Stimulated activated CD4-positive, alpha-beta T cell treated with anti-CD3 and anti-CD28 coated beads, Interleukin-4, amount 100 ng/mL, for 1 hour (primary cell): ENCODE measurements around the gene NACC1.

Source experiments
- DNase-seq: peaks from one replicate; pipeline ENCODE4 v3.0.0-alpha.2; 2020

Gene NACC1

DNA sequence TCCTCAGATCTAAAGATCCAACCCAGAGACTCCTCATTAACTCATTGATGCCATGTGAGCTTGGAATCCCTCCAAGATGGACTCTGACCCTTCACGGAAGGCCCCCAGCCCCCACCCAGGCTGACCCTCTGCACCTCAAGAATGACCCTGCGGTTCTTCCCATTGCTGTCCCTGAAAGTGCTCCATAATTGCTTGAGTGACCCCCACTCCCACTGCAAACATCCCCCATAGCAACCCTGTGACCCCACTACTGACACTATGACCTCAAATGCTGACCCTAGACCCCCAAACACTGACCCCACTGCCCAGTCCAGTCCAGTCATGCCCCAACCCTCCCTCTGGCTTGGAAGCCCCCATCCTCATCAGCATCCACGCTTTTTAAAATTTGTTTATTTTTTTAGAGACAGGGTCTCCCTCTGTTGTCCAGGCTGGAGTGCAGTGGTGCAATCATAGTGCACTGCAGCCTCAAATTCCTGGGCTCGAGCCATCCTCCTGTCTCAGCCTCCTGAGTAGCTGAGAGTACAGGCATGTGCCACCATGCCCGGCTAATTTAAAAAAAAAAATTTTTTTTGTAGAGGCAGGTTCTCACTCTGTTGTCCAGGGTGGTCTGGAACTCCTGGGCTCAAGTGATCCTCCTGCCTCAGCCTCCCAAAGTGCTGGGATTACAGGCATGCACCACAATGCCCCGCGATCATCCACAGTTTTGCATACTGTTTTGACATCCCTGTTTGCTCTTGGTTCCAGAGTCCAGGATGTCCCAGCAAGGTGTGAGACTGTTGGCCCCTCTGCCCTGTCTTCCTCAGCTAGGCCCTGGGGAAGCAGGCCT lies 16.3 kb upstream of the NACC1 start:
- DNase-seq = no peak

DNA sequence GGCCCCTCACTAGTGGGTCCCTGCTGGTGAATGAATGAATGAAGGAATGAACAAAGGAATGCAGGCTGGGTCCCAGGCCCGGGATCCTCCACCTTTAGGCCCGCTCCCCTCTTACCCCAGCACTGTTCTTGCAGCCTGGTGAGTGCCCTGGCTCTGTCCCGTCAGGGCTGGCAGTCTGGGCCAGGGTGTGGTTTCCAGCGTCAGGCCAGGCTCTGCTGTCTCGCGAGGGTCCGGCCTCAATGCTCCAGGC lies 15.7 kb upstream of the NACC1 start:
- DNase-seq = no peak

DNA sequence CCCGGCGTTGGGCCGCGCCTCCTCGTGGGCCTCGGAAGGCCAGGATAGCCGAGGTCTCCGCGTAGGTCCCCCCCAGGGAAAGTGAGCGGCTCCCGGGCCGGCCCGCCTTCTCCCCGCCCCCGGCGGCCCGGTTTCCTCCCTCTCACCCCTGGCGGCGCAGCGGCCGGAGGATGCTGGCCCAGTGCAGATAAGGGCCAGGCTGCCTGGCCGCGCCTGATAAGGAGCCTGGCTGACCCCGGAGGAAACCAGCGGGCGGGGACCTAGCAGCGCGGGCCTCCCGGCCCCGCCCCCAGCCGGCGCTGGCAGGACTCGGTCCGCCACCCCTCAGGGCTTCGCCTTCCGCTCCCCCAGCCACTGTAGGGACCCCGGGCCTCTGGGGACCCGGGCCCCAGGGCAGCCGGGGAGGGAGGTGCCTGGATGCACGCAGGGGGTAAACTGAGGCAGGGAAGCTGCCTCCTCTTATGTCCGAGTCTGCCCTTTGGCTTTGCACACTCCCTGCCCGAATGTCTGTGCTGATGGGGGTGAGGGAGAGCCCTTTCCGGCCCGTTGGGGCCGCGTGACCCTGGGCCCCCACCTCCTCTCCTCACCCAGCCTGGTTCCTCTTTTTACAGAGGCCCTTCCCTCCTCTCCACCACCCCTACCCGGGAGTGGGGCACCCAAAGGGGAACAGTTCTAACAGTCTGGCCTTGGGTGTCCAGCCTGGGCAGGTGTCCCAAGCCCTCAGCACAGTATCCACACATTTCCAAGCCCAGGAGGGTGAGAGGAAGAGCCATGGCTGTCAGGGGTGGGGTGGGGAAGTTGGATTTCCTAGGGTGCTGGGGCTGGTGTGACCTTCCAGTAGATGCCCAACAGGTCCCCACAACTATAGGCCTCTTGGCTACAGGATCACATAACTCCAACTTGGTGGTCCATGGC lies 15.1 kb upstream of the NACC1 start, which contains the start of gene LYL1:
Gene LYL1 (minus strand): TSS at position 193 of the 915 bp plus-strand sequence. CDS start 1,687 bp downstream, outside the sequence.
- peak; percentile 42 for DNase-seq

DNA sequence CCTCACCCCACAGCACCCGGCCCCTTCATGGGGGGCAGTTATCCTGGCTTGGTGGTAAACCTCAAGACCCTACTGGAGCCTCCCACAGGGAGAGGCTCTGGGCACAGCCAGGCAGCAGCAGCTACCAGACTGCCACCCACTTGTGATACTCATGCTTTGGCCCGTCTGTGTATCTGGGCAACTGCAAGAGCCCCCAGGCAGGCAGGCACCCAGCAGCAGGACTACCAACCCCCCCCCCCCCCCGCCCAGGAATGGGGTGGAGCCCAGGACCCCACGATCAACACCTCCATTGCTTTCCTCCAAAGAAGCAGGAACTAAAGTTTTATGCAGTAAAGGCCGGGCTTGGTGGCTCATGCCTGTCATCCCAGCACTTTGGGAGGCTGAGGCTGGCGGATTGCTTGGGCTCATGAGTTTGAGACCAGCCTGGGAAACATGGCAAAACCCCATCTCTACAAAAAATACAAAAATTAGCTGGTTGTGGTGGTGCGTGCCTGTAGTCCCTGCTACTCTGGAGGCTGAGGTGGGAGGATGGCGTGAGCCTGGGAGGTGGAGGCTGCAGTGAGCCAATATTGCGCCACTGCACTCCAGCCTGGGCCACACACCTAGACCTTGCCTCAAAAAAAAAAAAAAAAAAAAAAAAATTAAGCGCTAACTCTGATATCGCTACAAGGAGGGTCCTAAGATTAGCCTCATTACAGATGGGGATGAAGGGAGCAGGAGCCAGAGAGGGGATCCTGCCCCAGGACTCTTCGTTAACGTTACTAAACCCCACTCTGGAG lies 14.3 kb upstream of the NACC1 start:
- no peak for DNase-seq

DNA sequence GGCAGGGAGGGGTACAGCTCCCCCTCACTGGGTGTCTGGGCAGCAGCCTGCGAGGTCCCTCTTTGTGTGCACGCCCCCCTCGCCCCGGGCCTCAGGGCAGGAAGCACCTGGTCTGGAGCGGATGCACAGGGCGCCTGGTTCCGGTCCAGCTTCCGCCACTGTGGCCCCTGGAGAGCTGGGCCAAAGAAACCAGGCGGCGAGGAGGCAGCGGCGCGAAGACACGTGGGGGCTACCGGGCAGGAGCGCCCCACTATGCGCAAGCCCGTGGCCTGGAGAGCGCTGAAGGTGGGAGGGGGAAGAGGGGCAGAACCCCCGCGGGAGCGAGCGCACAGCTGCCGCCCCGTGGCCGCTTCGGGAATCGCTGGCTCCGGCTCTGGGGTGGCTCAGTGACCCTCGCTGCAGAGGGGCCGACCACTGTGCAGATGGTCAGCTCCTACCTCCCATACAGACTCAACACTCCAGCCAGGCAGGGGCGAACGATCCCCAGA lies 13.7 kb upstream of the NACC1 start:
- peak; percentile 74 for DNase-seq

DNA sequence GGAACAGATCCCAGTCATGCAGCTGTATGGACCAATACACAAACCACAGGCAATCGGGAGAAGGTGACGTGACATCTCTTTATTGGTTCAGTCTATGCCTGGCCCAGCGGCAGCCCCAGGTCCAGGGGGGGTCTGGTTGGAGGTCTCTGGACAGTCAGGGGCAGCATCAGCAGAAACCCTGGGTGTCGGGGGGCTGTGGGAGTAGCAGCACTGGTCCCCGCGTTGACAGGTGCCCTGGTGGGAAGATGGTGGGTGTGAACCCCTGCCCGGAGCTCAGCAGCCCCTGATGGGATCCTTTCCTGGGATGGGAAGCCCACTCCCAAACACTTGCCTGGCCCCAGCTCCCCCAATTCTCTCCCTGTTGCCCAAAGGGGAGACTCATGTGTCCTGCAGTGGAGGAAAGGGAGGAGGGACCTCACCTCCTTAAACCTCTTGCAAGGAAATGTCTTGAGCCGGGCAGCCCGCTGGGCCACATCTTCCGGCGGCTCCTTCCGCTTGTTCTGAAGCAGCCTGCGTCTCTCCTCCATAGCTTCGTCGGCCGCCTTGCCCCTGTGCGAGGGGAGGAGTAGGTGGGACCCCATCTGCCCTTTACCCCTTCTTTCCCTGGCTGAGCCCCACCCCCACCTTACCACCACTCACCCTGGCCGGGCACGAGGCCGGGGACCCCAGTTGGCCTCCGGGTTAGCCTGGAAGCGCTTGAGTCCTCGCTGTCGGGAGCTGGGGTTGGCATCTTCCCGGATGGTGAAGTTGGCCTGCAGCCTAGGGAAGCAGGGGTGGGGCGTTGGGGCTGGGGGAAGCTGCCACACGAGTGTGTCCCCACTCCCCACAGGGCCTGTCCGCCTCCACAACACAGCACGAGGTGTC lies 13.0 kb upstream of the NACC1 start:
- DNase-seq = no peak

DNA sequence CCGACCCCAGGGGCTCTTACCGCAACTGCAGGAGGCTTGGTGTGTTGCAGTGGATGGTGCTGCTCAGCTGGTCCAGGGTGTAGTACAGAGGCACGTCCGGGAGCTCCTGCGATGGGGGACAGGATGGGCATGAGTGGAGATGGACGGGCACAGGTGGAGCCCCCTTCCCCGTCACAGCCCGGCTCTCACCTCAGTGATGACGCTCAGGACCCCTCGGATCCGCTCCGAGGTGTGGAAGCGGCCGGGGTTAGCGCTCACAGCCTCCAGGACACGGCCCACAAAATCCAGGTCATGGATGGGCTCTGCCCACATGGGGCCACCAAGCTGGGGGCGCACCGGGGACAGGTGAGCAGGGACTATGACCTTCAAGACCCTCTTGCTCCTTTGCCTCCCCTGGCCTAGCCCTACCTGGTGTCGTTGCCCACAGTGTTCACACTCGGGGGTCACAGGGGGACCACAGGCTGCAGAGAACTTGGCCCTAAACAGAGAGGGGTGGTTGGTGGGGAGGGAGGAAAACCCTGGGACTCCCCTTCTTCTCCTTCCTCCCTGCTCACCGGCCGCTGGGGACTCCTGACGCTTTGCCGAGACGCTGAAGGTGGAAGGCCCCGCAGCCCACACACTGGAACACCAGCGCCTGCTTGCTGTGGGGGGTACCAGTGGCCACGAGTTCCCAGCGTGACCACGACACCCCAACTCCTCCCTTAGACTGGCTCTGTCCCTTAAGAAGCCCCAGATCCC lies 8.5 kb upstream of the NACC1 start:
- no peak for DNase-seq

DNA sequence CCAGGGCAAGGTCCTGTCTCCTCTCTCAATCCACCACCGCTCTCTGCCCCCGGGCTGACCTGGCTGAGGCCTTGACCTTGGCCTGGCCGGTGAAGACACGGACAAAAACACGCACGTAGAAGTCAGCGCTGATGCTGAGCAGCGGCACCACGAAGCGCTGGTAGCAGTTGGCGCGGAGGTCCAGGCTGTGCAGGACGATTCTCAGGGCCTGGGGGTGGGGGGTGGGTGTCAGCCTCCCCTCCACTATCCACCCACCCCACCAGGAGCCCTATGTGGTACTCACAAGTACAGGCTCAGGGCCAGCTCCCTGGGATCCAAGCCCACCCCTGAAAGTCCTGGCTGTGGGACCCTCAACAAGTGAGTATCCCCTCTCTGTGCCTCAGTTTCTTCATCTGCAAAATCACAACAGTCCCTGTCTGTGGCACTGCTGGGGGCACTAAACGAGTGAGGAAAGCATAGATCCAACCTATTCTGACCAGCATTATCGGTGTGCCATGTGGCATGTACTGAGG lies 7.9 kb upstream of the NACC1 start:
- DNase-seq = no peak

DNA sequence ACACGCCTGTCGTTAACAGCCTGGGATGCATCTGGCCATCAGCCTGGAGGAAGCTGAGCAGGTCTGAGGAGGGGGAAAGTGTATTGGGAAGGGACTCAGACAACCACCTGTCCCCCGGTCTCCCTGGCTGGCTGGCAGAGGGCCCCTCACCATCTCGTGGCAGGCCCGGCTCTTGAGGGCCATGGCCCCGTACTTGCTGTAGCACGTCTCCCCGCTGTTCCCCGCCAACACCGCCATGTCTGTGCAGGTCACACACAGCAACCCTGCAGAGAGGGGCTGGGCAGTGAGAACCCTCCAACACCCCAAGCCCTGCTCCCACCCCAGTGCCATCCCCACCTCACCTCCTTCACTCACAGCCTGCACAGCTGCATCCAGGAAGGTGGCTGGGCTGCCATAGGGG lies 5.5 kb upstream of the NACC1 start:
- DNase-seq = no peak

DNA sequence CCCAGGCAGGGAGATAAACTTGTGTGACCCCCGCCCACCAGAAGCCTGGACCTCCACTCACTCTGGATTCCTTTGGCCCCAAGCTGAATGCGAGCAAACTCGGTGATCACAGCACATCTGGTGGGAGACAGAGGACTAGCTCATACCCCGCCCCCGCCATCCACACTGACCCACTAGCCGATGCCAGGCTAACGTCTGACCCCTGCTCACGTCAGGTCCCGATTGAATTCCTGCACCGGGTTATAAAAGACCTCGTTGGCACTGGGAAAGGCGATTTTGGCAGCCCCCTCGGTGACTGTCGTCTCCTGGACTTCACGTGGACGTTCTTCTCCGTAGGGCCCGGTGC lies 2.2 kb upstream of the NACC1 start:
- no peak for DNase-seq

DNA sequence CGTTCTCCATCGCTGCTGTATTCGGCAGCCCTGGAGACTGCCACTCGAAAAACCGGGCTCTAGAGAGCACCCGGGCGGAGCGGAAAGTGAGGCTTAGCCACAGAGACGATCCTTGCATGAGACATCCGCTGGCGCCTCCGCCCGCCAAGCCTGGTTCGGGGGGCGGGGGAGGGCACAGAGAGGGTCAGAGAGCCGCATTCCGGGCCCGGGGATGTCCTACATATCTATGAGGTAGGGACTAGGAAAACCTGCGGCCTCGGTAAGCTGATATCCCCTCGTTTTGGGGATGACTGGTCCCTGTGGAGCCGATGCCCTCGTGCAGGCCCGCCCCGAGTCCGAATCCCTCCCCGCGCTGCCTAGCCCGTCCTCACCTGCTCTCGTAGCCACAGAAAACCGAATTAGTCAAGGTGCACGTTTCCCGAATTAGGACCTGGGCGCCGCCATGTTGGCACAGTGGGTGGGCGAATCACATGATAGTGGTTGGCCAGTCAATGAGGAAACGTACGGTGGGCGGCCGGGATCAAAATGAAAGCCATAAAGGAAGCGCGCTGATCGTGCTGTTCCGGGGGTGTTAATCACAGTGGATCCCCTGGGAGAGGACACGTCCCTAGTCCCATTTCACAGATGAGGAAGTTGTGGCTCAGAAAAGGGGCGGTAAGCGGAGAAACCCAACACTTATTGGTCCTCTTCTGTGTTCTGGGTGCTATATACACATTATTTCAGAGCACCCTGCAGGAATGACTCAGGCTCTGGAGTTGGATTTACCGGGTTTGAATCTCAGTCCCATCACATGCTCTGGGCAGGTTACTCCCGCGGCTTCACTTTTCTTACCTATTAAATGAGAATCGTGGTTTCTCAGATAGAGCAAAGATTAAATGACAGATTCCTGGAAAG lies 1.5 kb upstream of the NACC1 start, which contains the start of gene TRMT1:
Gene TRMT1 (minus strand): TSS at position 459 of the 894 bp plus-strand sequence. CDS start 341 bp downstream, at position 118.
- DNase-seq = peak; percentile 94

DNA sequence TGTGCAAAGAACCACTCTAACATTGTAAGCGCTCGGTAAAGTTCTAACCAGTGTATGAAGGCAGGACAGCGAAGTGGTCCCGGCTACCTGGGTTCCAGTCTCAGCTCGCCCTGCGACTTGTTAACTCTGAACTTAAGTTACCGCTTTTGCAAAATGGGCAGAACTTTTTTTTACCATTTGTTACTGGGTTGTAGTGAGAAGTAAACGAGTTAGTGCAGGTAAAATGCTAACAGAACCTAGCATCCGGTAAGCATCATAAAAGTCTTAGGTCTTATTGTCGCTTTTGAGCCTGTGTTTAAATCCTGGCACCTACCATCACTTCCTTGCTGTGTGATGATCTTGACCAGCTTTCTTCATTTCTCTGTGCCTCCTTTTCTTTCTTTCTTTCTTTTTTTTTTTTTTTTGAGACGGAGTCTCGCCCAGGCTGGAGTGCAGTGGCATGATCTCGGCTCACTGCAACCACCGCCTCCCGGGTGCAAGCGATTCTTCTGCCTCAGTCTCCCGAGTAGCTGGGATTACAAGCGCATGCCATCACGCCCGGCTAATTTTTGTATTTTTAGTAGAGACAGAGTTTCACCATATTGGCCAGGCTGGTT lies 790 bp upstream of the NACC1 start:
- no peak for DNase-seq

DNA sequence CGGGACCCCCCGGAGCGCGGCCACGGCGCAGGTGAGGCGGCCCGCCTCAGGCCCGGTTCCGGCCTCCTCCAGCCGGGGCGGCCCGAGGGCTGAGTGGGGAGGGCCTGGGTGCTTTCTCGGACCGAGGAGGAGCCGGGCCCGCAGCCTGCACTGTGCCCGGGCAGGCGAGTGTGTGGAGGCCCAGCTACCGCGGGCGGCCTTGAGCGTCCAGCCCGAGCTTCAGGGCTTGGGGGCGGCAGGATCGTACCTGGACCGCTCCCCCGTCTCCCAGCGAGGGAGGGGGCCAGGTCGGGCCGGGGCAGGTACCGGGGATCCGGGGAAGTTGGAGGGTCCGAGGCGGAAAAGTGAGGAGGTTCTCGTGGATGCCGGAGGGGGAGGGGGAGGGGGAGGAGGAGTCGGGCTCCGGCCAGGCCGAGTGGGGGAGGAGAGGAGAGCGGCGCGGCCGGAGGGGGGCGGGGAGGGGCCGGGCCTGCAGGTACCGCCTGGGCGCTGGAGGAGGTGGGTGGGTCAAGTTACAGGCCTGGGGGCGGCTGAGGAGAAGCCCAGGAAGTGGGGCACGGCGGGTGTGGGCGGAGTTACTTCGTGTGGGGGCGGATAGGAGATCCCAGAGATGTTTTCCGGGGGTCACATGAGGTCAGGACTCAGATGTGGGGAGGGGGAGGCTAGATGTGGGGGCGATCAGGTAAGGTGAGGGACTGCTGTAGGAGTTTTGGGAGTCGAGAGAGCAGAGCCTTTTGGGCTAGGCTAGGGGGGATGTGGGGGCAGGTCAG lies 545 bp downstream of the NACC1 start:
- peak; percentile 52 for DNase-seq

DNA sequence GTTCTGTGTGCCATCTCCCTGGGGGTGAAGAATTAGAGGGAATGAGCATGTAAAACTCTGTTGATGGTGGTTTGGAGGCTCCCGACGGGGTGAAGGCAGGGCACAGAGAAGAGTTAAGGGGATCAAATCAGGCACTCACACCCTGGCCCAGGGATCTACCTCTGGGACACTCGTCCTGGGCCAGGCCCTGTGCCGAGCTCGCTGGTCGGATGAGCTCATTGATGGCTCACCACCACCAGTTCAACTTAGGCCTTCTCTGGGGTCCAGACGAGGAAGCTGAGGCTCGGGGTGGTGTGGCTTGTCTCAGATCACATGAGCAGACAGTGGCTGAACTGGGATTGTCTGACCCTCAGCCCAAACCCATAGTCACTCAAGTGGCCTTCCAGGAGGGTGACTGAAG lies 1.6 kb downstream of the NACC1 start:
- DNase-seq = no peak

DNA sequence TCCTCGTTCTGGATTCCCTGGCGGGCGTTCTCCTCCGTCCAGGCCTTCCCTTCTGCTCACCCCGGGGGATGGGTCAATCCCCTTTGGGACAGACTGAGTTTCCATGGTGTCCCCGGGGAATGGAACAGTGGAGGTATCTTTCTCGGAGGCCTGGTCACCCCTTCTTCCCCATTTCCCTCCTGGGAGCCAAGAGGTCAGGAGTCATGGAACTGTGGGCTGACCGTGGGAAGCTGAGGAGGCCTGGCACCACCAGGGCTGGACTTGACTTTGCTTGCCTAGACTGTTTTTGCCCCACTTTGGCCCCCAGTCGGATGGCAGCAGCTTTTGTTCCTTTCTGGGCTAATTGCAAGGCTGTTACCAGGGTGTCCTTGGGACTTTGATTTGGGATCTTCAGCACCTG lies 2.0 kb downstream of the NACC1 start:
- no peak for DNase-seq

DNA sequence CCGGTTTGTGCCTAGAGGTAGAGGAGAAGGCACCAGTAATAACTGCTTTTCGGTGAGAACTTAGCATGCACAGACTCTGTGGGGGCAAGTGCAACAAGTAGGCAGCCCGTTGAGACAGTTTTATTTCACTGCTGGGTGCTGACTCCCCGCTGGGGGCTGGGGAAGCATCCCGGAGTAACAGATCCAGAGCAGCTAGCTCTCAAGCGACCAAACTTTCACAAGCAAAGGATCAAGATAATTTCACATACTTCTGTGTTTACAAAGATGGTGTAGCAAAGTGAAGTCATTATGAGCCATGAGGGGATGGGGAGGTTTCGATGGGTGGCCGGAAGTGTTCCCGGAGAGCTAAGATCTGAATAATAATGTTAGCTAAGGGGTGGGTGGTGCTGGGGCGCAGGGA lies 2.8 kb downstream of the NACC1 start:
- DNase-seq = no peak

DNA sequence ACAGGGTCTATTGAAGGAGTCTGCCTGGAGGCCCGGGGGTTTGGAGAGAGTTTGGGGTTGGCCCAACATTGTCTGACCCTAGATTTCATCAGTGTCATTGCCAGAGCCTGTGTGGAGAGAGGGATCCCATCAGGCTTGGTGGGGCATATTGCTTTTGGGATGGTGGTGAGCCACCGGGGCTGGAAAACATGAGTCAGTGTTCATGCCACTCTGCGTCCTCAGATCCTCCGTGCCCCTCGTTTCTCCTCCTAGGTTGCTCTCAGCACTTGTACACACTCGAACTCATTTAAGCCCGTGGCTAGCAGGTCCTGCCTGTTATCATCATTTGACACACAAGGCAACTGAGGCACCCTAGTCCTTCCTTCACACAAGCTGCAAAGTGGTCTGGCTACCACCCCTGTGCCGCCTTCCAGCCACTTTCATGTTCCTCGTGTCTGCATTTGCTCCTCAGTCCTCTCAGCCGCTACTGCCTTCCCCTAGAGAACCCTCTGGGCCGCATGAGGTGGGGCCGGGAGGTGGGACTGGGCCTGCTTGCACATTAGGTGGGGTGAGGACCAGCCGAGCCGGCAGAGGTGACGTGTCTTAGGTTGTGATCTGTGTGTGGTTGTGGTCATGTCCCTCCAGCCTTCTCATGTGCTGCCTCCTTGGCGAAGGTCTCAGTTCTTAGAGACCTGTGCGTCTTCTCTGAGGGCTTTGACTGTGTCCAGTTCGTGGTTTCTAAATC lies 3.6 kb downstream of the NACC1 start:
- DNase-seq = no peak

DNA sequence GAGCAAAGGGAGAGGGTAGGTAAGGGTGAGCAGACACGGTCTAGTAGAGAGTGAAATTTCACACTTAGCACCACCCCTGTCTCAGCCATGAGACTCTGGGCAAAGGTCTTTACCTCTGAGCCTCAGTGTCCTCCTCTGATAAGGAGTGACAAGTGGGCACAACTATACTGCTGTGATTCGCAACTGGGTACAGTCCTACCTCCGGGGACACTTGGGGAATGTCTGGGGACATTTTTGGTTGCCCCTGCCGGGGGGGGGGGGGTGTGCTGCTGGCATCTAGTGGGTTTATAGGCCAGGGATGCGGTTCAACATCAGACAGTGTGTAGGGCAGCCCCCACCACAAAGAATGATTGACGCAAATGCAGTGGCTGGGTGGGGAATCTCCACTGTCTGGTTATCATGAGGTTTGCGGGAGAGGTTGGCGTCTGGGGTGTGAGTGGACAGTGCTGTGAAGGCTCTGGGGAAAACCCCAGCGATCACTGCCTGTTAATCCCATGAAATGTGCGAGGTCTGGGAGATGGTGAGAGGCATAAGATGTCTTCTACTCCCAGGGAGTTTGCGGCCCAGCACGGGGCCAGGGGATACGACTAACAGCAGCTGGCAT lies 4.3 kb downstream of the NACC1 start:
- DNase-seq = no peak
